ENCODE data around the gene PRKCD. TPM values are rescaled to one million over a fixed set of nuclear protein-coding genes. Genes with fewer than 3 reads are reported as not detected.
A peak's percentile ranks its signal among the peaks of the same experiment; 100 is the strongest.

The PRKCD gene
- total RNA-seq, 1 donor from 2014 or later, result 17.1 TPM

GRCh38 chr3:53235545-53235944, 74.5 kb downstream of the PRKCD start:
- Mint-ChIP-seq H3K4me1 (ENCODE audit: low read depth) (peaks cover 51% of the 10 kb centered on the region), H3K4me3 (ENCODE audit: unreplicated experiment) (no peak overlapping the region), H3K9me3 (ENCODE audit: low read depth) (no peaks in the 10 kb centered on the region), H3K27me3 (ENCODE audit: low read depth) (no peaks in the 10 kb centered on the region), H3K27ac (ENCODE audit: unreplicated experiment) (peak overlapping the region; percentile 97), H3K36me3 (ENCODE audit: low read depth) (peaks cover 26% of the 10 kb centered on the region)
- DNase-seq (ENCODE audit: low spot score), result no peak
- no peak for TF ChIP-seq CTCF (IDR thresholded peaks at IDR 0.05)

- Mint-ChIP-seq H3K27ac (ENCODE audit: unreplicated experiment) (peak overlapping the region; percentile 97), H3K4me1 (ENCODE audit: low read depth) (peaks cover 51% of the 10 kb centered on the region), H3K36me3 (ENCODE audit: low read depth) (peaks cover 26% of the 10 kb centered on the region), H3K27me3 (ENCODE audit: low read depth) (no peaks in the 10 kb centered on the region), H3K4me3 (ENCODE audit: unreplicated experiment) (no peak overlapping the region), H3K9me3 (ENCODE audit: low read depth) (no peaks in the 10 kb centered on the region)
- no peak for TF ChIP-seq CTCF (IDR thresholded peaks at IDR 0.05)
- DNase-seq (ENCODE audit: low spot score), result no peak
Observed at GRCh38 chr3:53236112-53236841, 75.3 kb downstream of the PRKCD start.

GRCh38 chr3:53238051-53238850, 77.2 kb downstream of the PRKCD start:
- Mint-ChIP-seq H3K9me3 (ENCODE audit: low read depth) (no peaks in the 10 kb centered on the region), H3K36me3 (ENCODE audit: low read depth) (peaks cover 22% of the 10 kb centered on the region), H3K4me3 (ENCODE audit: unreplicated experiment) (no peak overlapping the region), H3K4me1 (ENCODE audit: low read depth) (peaks cover 67% of the 10 kb centered on the region), H3K27ac (ENCODE audit: unreplicated experiment) (peak overlapping the region; percentile 97), H3K27me3 (ENCODE audit: low read depth) (no peaks in the 10 kb centered on the region)
- no peak for TF ChIP-seq CTCF (IDR thresholded peaks at IDR 0.05)
- DNase-seq (ENCODE audit: low spot score), result no peak

- Mint-ChIP-seq H3K4me3 (ENCODE audit: unreplicated experiment) (no peak overlapping the region), H3K4me1 (ENCODE audit: low read depth) (peaks cover 71% of the 10 kb centered on the region), H3K27ac (ENCODE audit: unreplicated experiment) (peak overlapping the region; percentile 97), H3K36me3 (ENCODE audit: low read depth) (peaks cover 16% of the 10 kb centered on the region), H3K9me3 (ENCODE audit: low read depth) (no peaks in the 10 kb centered on the region), H3K27me3 (ENCODE audit: low read depth) (no peaks in the 10 kb centered on the region)
- TF ChIP-seq CTCF (IDR thresholded peaks at IDR 0.05), result no peak
- no peak for DNase-seq (ENCODE audit: low spot score)
Observed at GRCh38 chr3:53238886-53239285, 77.9 kb downstream of the PRKCD start.

- Mint-ChIP-seq H3K4me3 (ENCODE audit: unreplicated experiment) (no peak overlapping the region), H3K27me3 (ENCODE audit: low read depth) (no peaks in the 10 kb centered on the region), H3K36me3 (ENCODE audit: low read depth) (peaks cover 13% of the 10 kb centered on the region), H3K27ac (ENCODE audit: unreplicated experiment) (peak overlapping the region; percentile 97), H3K9me3 (ENCODE audit: low read depth) (no peaks in the 10 kb centered on the region), H3K4me1 (ENCODE audit: low read depth) (peaks cover 77% of the 10 kb centered on the region)
- DNase-seq (ENCODE audit: low spot score), result no peak
- TF ChIP-seq CTCF (IDR thresholded peaks at IDR 0.05), result no peak
Observed at GRCh38 chr3:53239800-53240199, 78.8 kb downstream of the PRKCD start.

Data from chondrocyte (in vitro differentiated cells).